ENCODE data around the gene MGAT4B. TPM values are rescaled to one million over a fixed set of nuclear protein-coding genes. Genes with fewer than 3 reads are reported as not detected.

The MGAT4B gene
- total RNA-seq, 1 donor from 2014 or later = 272 TPM

- no peak for DNase-seq (ENCODE audit: low spot score)
These were observed 5.6 kb upstream of the MGAT4B start for GRCh38 chr5:179812135-179812825.

GRCh38 chr5:179805529-179806249, 977 bp downstream of the MGAT4B start:
- peak; percentile 33 for DNase-seq (ENCODE audit: low spot score)

- peak; percentile 32 for DNase-seq (ENCODE audit: low spot score)
These were observed 1.6 kb downstream of the MGAT4B start for GRCh38 chr5:179805070-179805528.

- no peak for DNase-seq (ENCODE audit: low spot score)
These were observed 2.1 kb downstream of the MGAT4B start for GRCh38 chr5:179804555-179804947.

GRCh38 chr5:179803651-179804554, 2.8 kb downstream of the MGAT4B start:
- DNase-seq (ENCODE audit: low spot score) = peak; percentile 25

GRCh38 chr5:179802950-179803562, 3.6 kb downstream of the MGAT4B start:
- DNase-seq (ENCODE audit: low spot score) = no peak

- DNase-seq (ENCODE audit: low spot score) = no peak
These were observed 4.3 kb downstream of the MGAT4B start for GRCh38 chr5:179802207-179802883.

GRCh38 chr5:179801304-179802206, 5.1 kb downstream of the MGAT4B start:
- peak; percentile 76 for DNase-seq (ENCODE audit: low spot score)

GRCh38 chr5:179800696-179801201, 5.9 kb downstream of the MGAT4B start:
- no peak for DNase-seq (ENCODE audit: low spot score)

GRCh38 chr5:179800071-179800695, 6.5 kb downstream of the MGAT4B start:
- DNase-seq (ENCODE audit: low spot score) = no peak

GRCh38 chr5:179799644-179799973, 7.1 kb downstream of the MGAT4B start:
- no peak for DNase-seq (ENCODE audit: low spot score)

- DNase-seq (ENCODE audit: low spot score) = no peak
These were observed 7.7 kb downstream of the MGAT4B start for GRCh38 chr5:179798771-179799643.

GRCh38 chr5:179798144-179798770, 8.4 kb downstream of the MGAT4B start:
- no peak for DNase-seq (ENCODE audit: low spot score)

- DNase-seq (ENCODE audit: low spot score) = no peak
These were observed 8.9 kb downstream of the MGAT4B start for GRCh38 chr5:179797741-179798140.

- no peak for DNase-seq (ENCODE audit: low spot score)
These were observed 9.6 kb downstream of the MGAT4B start for GRCh38 chr5:179796877-179797608.

GRCh38 chr5:179795863-179796833, 10.5 kb downstream of the MGAT4B start:
- peak; percentile 82 for DNase-seq (ENCODE audit: low spot score)
